PC-9 (cell line): ENCODE measurements around the gene C3orf49.

Experiments used
- CTCF ChIP-seq: fragments of 200-600 bp; sonication (generic); conservative IDR thresholded peaks from 2 replicates; pipeline ENCODE4 v1.6.1; 2017; ENCODE audit warnings: mixed run types, antibody characterized with exemption, mild to moderate bottlenecking, moderate library complexity
- EZH2 ChIP-seq: fragments of 200-600 bp; sonication (generic); IDR thresholded peaks from 2 replicates; pipeline ENCODE4 v1.8.0; 2017; ENCODE audit warnings: antibody characterized with exemption, low read depth

GRCh38 chr3:63862804-63863149 lies 43.7 kb downstream of the C3orf49 start:
- TF ChIP-seq CTCF: no peak
- no peak for TF ChIP-seq EZH2
